Prostate gland (tissue), 2 donors: ENCODE measurements around the gene NTM. TPM values are rescaled to one million over a fixed set of nuclear protein-coding genes. Genes with fewer than 3 reads are reported as not detected.

ENCODE experiments used
- DNase-seq: peaks from one replicate; pipeline ENCODE4 v3.0.0-alpha.2; 2019; ENCODE audit warnings: low spot score
- H3K27ac ChIP-seq, 2 donors: fragments of 200-600 bp; sonication (generic); 2 replicates each; pipeline ENCODE4 v1.5.1; 2017 to 2019
- H3K27me3 ChIP-seq: fragments of 200-600 bp; sonication (generic); replicated peaks from 2 replicates; pipeline ENCODE4 v1.5.1; 2019; ENCODE audit not compliant: insufficient read depth
- H3K36me3 ChIP-seq, 2 donors: fragments of 200-600 bp; sonication (generic); 1 replicate in 1 of 2; 2 replicates in 1 of 2; pipeline versions ENCODE4 v1.5.1 to v1.8.1; 2017 to 2019
- H3K4me1 ChIP-seq: fragments of 200-600 bp; sonication (generic); replicated peaks from 2 replicates; pipeline ENCODE4 v1.5.1; 2019
- H3K4me3 ChIP-seq, 2 donors: fragments of 200-600 bp; sonication (generic); 2 replicates each; pipeline ENCODE4 v1.5.1; 2017 to 2019
- H3K9me3 ChIP-seq: fragments of 200-600 bp; sonication (generic); 2 replicates; pipeline ENCODE4 v1.5.1; 2017
- CTCF ChIP-seq, 4 experiments: fragments of 200-600 bp in 2 of 4; fragments of 450-650 bp in 2 of 4; sonication (generic) in 2 of 4; IDR thresholded peaks; 1 replicate in 3 of 4; 2 replicates in 1 of 4; pipeline ENCODE4 v1.5.1; 2016 to 2019; ENCODE audit warnings: antibody characterized with exemption in 4 of 4, mild to moderate bottlenecking in 2 of 4, moderate library complexity in 2 of 4
- POLR2A ChIP-seq: fragments of 450-650 bp; IDR thresholded peaks from one replicate; pipeline ENCODE4 v1.6.1; 2016; ENCODE audit warnings: antibody characterized with exemption, mild to moderate bottlenecking
- POLR2AphosphoS5 ChIP-seq: sonication (generic); formaldehyde crosslinking; IDR thresholded peaks from one replicate; pipeline ENCODE4 v1.6.1; 2017; ENCODE audit warnings: antibody characterized with exemption
- WGBS: methylation state at CpG from one replicate; pipeline ENCODE4 v1.1.5; 2018; 5-methylcytosine and 5-hydroxymethylcytosine counted together
- intact Hi-C: fragments of 100-400 bp; cut with DNase I; formaldehyde crosslinking; loops from one replicate; pipeline ENCODE4 v1.14.2; 2022
- total RNA-seq, 2 donors: library from RNA; depleted of rRNA; stranded (reverse); fragments of >200 nt; gene quantifications; one replicate each; pipeline ENCODE4 v1.1.0, GENCODE V29; 2016

NTM gene
- total RNA-seq, 2 donors from 2014 or later, result 7.4 TPM; not detected in 1

- Histone ChIP-seq H3K27me3 (no peaks in the 10 kb centered on the region), H3K36me3 (no peaks in the 10 kb centered on the region), H3K9me3 (no peaks in the 10 kb centered on the region), H3K4me1 (no peaks in the 10 kb centered on the region), H3K4me3 (no peak overlapping the region), H3K27ac (no peak overlapping the region)
- DNase-seq, result no peak
- TF ChIP-seq POLR2A, result no peak
- no peak for TF ChIP-seq CTCF (IDR thresholded peaks at IDR 0.05)
- TF ChIP-seq POLR2AphosphoS5, result no peak
- intact Hi-C loops, result no loop called here
- WGBS, result 69% methylated on average over 2 of the region's 2 CpGs
Measured at GRCh38 chr11:132337819-132338416, 967.5 kb downstream of the NTM start.

GRCh38 chr11:132342408-132342807 lies 972.0 kb downstream of the NTM start:
- DNase-seq, result no peak
- no peak for TF ChIP-seq CTCF (IDR thresholded peaks at IDR 0.05)
- no peak for TF ChIP-seq POLR2A
- TF ChIP-seq POLR2AphosphoS5, result no peak
- 71% methylated on average over 3 of the region's 3 CpGs for WGBS

GRCh38 chr11:132343445-132344175 lies 973.2 kb downstream of the NTM start:
- 46% methylated on average over 5 of the region's 5 CpGs for WGBS
- no peak for DNase-seq
- Histone ChIP-seq H3K36me3 (no peaks in the 10 kb centered on the region), H3K27me3 (no peaks in the 10 kb centered on the region), H3K9me3 (no peaks in the 10 kb centered on the region), H3K4me3 (no peak overlapping the region), H3K4me1 (no peaks in the 10 kb centered on the region), H3K27ac (no peak overlapping the region)
- TF ChIP-seq POLR2A, result no peak
- no peak for TF ChIP-seq CTCF (IDR thresholded peaks at IDR 0.05)
- TF ChIP-seq POLR2AphosphoS5, result no peak
- intact Hi-C loops, result no loop called here

More at GRCh38 chr11:132342408-132342807, 972.0 kb downstream of the NTM start:
- intact Hi-C loops, result no loop called here
- Histone ChIP-seq H3K27ac (no peak overlapping the region), H3K36me3 (no peaks in the 10 kb centered on the region), H3K4me3 (no peak overlapping the region), H3K4me1 (no peaks in the 10 kb centered on the region), H3K9me3 (no peaks in the 10 kb centered on the region), H3K27me3 (no peaks in the 10 kb centered on the region)

GRCh38 chr11:132346558-132347148 lies 976.2 kb downstream of the NTM start:
- intact Hi-C loops, result no loop called here
- Histone ChIP-seq H3K36me3 (no peaks in the 10 kb centered on the region), H3K4me3 (no peak overlapping the region), H3K9me3 (no peaks in the 10 kb centered on the region), H3K4me1 (no peaks in the 10 kb centered on the region), H3K27me3 (no peaks in the 10 kb centered on the region), H3K27ac (no peak overlapping the region)
- no peak for DNase-seq
- TF ChIP-seq POLR2AphosphoS5 (no peak), CTCF (IDR thresholded peaks at IDR 0.05) (no peak), POLR2A (no peak)
- 82% methylated on average over 6 of the region's 6 CpGs for WGBS
